ENCODE data around the gene DDIT3.
"Not testable (repeated sequence)": the region's sequence is repeated elsewhere in the genome, so short reads cannot be mapped to it uniquely, and the experiment has no call there.

Gene DDIT3

DNA sequence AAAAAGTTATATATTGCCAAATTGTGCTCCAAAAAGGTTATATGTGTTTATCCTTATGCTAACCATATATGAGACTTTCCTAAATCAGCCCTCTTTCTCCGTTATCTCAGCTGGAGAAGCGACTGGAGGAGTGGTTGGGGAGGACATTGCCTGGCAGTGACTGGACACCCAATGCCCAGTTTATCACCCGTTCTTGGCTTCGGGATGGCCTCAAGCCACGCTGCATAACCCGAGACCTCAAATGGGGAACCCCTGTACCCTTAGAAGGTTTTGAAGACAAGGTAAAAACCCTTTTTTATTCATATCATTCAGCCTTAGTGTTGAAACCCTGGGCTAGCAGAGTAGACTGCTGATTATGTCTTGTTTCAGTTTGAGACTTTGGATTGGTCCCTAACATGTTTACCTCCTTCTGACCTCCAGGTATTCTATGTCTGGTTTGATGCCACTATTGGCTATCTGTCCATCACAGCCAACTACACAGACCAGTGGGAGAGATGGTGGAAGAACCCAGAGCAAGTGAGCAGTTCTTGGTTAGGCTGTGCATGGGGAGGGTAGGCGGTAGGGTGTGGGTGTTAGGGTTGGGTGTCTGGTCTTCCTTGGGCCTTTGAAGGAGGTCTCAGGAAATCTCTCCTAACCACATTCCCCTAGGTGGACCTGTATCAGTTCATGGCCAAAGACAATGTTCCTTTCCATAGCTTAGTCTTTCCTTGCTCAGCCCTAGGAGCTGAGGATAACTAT is 8.6 kb downstream of the DDIT3 start:
- DNase-seq = no peak

DNA sequence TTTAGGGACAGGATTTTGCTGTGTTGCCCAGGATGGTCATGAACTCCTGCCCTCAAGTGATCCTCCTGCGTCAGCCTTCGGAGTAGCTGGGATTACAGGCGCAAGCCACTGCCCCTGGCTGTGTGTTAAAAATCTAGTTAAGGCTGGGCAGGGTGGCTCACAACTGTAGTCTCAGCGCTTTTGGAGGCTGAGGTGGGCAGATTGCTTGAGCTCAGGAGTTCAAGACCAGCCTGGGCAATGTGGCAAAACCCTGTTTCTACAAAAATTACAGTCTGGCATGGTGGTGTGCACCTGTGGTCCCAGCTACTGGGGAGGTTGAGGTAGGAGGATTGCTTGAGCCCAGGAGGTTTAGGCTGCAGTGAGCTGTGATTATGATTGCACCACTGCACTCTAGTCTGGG is 9.2 kb downstream of the DDIT3 start:
- no peak for DNase-seq

- not testable (repeated sequence) for DNase-seq
Measured at GRCh38 chr12:57507796-57508195, 12.5 kb downstream of the DDIT3 start.

DNA sequence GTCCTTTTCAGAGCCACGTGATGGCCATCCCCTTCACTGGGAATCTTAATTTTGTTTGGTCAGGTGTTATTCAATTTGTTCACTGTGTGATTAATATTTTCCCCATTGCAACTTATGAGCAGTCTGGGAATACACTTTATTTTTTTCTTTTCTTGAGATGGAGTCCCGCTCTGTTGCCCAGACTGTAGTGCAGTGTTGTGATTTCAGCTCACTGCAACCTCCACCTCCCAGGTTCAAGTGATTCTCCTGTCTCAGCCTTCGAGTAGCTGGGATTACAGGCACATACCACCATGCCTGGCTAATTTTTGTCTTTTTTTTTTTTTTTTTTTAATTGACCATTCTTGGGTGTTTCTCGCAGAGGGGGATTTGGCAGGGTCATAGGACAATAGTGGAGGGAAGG is 13.8 kb downstream of the DDIT3 start:
- not testable (repeated sequence) for DNase-seq

- DNase-seq = not testable (repeated sequence)
Measured at GRCh38 chr12:57502311-57502969, 17.9 kb downstream of the DDIT3 start.

GRCh38 chr12:57500213-57500612 is 20.1 kb downstream of the DDIT3 start:
- DNase-seq = no peak

DNA sequence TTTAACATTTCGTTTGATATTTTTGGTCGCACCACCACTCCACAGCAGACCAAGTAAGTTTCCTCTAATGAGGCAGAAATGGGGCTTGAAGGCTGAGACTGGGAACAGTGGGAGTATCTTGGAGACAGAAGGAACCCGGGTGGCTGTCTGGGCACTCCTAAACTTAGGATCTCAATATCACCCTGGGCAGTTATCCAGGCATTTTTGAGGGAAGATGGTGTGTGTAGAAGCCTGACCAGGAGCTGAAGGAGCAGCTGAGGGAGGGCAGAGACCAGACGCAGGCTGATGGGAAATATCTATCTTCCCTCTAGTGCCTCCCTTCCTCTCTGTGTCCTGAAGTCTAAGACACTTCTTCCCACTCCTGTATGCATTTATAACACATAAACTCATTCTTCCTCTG is 21.7 kb downstream of the DDIT3 start:
- DNase-seq = no peak

DNA sequence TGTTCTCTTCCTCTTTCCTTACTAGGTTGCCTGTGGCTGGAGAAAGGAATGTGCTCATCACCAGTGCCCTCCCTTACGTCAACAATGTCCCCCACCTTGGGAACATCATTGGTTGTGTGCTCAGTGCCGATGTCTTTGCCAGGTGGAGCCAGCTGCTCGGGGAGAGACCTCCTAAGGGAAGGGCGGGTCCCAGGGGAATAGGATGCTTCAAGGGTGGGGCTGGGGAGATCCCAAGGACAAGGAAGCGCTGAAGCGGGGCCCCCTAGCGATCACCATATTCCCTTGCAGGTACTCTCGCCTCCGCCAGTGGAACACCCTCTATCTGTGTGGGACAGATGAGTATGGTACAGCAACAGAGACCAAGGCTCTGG is 22.2 kb downstream of the DDIT3 start:
- DNase-seq = no peak

DNA sequence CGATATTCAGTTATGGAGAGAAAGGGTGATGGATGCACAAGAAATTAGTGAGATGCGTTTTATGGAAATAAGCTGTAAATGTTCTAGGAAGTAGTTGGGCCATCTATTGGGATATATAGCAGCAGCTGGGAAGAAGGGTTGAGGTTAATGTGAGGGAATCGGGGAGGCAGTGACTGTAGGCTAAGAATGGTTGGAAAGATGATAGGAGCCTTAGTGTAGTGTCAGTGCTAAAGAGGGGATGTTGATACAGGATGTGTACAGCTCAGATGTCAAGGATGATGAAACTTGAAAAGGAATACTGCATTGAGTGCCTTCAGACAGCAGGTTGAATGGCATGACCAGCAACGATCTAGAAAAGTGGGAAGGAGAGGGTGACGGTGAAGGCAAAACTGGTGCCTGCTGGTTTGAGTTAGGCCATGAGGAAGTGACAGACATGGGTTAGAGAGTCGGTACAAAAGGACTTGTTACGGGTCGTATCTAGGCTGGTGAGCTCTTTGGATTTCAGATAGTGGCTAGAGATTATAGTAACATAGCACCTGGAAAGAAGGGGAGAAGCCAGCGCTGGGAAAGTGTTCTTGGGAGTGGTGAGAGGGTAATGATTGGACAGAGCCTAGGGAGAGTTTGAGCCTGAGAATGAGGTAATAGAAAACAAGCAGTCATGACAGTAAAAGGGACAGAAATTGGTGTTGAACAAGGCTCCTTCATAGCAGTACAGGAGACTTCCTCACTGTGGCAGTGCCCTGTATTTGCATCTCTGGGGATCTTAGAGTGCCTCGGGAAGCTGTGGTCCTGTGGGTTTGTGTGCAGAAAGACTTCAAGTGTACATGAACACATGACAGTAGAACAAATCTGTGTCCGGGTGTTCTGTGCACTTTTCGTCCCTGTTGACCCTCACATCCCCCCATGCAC is 22.8 kb downstream of the DDIT3 start:
- no peak for DNase-seq

DNA sequence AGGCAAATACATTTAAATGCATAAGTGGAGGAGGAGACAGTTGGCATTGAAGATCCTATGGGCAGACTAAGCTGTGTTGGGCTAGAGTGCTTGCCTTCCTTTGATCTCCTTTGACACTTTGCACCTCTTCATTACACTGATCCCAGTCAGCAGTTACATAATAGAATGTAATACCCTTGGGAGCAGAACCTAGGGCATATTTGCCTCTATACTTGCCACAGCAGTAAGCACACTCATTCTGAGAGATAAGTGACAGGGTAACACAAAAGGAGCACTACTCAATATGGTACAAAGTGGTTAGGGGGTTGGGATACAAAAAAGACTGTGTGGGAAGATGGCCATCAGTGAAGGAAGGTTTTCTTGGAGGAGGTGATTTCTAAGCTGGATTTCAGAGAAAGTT is 23.5 kb downstream of the DDIT3 start:
- no peak for DNase-seq

GRCh38 chr12:57495051-57495701 is 25.1 kb downstream of the DDIT3 start:
- not testable (repeated sequence) for DNase-seq

DNA sequence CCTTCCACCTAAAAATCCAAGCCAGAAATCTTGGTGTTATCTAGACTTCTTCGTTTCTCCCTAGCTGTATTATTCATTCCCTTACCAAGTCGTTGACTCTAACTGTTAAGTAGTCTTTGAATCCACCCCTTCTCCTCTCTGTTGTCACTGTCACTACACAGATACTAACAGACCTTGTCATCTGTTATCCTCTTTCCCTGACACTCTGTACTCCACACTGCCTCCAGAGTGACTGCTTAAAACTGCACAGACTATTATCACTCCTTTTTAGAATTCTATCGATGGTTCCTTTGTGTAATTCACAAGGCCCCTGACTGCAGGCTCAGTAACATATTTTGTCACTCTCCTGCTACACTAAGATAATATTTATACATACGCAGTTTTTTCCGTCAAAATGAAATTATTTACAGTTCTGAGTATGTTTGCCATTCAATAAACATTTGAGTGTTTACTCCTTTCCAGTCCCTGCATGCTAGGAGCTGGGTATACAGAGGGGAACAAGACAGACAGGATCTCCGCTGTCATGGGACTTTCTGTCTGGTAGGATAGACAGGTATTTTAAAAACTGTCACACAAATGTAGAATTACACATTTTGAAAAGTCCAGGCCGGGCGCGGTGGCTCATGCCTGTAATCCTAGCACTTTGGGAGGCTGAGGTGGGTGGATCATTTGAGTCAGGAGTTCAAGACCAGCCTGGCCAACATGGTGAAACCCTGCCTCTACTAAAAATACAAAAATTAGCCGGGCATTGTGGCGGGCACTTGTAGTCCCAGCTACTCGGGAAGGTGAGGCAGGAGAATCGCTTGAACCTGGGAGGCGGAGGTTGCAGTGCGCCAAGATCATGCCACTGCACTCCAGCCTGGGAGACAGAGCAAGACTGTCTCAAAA is 28.7 kb downstream of the DDIT3 start:
- DNase-seq = peak in 1 of 6 experiments; percentile 16

DNA sequence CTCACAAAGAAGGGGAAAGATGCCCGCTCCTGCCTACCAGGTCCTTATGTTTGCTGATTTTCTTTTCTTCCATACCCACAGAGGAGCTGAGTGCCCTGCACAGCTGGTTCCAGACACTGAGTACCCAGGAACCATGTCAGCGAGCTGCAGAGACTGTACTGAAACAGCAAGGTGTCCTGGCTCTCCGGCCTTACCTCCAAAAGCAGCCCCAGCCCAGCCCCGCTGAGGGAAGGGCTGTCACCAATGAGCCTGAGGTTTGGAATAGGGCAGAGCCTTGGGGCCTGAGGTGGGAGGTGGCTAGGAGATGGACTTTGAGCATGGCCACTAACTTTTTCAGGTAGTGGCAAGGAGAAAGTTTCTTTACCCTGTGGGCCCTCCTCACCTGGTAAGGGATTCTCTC is 30.2 kb downstream of the DDIT3 start:
- no peak for DNase-seq

GRCh38 chr12:57489157-57489641 is 31.1 kb downstream of the DDIT3 start:
- no peak for DNase-seq

GRCh38 chr12:57488402-57489156 is 31.7 kb downstream of the DDIT3 start:
- DNase-seq = peak in 1 of 6 experiments; percentile 1

DNA sequence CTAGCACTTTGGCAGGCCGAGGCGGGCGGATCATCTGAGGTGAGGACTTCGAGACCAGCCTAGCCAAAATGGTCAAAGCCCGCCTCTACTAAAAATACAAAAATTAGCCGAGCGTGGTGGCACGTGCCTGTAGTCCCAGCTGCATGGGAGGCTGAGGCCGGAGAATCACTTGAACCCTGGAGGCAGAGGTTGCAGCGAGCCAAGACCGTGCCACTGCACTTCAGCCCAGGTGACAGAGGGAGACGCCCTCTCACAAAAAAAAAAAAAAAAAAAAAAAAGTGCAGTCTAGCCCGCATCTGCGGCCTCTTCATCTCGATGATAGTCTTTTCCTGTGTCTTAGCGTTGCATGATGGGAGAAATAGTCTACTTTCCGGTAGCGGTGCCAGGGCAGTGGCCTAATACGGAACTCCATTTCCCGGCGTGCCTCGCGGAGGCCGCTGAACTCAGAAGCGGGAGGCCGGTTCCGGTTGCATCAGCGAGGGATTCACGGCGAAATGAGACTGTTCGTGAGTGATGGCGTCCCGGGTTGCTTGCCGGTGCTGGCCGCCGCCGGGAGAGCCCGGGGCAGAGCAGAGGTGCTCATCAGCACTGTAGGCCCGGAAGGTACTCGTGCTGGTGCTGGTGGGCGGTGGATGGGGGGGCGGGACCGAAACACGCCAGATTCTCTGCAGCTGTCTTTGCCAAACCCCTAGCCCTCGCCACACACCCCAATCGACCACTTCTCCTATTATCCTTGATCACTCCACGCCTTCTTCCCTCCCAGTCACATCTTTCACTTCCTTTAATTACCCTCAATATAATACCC is 32.5 kb downstream of the DDIT3 start, which contains the start of gene MARS1:
Gene MARS1, plus strand, starts transcription at position 472 of the 805 bp plus-strand sequence. Its CDS starts 23 bp downstream, at position 495.
- peak; percentile 75 to 94 (median 91) for DNase-seq

- no peak for DNase-seq
Measured at GRCh38 chr12:57487055-57487596, 33.2 kb downstream of the DDIT3 start.

GRCh38 chr12:57485695-57486094 is 34.6 kb downstream of the DDIT3 start:
- no peak for DNase-seq

DNA sequence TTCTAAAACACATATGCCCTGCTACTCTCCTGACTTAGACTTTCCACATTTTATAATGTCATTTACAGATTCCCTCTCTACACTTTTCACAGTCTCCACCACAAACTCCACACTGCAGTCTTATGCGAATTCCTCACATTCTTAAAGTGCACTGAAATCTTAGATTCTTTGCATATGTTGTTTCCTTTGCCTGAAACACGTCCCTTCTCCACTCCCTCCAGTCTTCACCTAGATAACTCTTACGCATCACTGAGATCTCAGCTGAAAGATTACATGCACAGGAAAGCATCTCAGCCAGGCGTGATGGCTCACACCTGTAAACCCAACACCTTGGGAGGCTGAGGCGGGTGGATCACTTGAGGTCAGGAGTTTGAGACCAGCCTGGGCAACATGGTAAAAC is 36.8 kb downstream of the DDIT3 start:
- no peak for DNase-seq

DNA sequence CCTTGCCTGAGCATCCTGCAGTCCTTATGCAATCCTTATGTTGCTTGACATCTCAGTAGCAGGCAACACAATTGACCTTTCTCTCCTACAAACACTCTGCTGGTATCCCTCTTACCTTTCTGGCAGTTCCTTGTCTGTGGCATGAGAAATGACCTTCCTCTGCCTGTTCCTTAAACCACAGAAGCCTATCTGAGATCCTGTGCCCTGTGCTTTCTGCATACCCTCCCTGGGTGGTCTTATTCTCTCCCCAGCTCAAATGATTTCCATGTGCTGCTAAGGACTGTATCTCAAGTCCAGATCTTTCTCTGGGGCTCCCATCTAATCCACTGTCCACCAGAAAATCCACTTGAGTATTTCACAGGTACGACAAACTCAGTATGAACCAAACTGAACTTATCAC is 38.6 kb downstream of the DDIT3 start:
- no peak for DNase-seq

All from stimulated activated naive CD4-positive, alpha-beta T cell (primary cell).